Upper lobe of left lung (tissue), 6 donors: ENCODE data around the gene KIF25. TPM values are rescaled to one million over a fixed set of nuclear protein-coding genes. Genes with fewer than 3 reads are reported as not detected.

ENCODE experiments used
- ATAC-seq, 2 donors: fragments of 200-7000 bp; cut with Tn5 transposase; one replicate each; pipeline ENCODE4 v1.9.1; 2022; ENCODE audit warnings: mild to moderate bottlenecking in 2 of 2, moderate library complexity in 2 of 2; ENCODE audit not compliant: low FRiP score in 2 of 2
- DNase-seq, 2 donors: peaks; one replicate each; pipeline ENCODE4 v3.0.0-alpha.2; 2019 to 2020
- H3K27ac ChIP-seq, 4 donors: fragments of 200-600 bp; sonication (generic); one replicate each; pipeline ENCODE4 v1.5.1; 2016 to 2019
- H3K27me3 ChIP-seq, 4 donors: fragments of 200-600 bp; sonication (generic); one replicate each; pipeline ENCODE4 v1.5.1; 2017 to 2019
- H3K36me3 ChIP-seq, 4 donors: fragments of 200-600 bp; sonication (generic); one replicate each; pipeline ENCODE4 v1.5.1; 2016 to 2019
- H3K4me1 ChIP-seq, 4 donors: fragments of 200-600 bp; sonication (generic); one replicate each; pipeline ENCODE4 v1.5.1; 2018 to 2019
- H3K4me3 ChIP-seq, 4 donors: fragments of 200-600 bp; sonication (generic); one replicate each; pipeline ENCODE4 v1.5.1; 2017 to 2019; ENCODE audit warnings: mild to moderate bottlenecking in 2 of 4, moderate library complexity in 1 of 4
- H3K9me3 ChIP-seq, 4 donors: fragments of 200-600 bp; sonication (generic); one replicate each; pipeline ENCODE4 v1.5.1; 2018 to 2019
- CTCF ChIP-seq, 6 experiments: fragments of 450-650 bp in 4 of 6; fragments of 200-600 bp in 2 of 6; sonication (generic) in 2 of 6; IDR thresholded peaks; one replicate each; pipeline ENCODE4 v1.5.1; 2016 to 2019; ENCODE audit warnings: antibody characterized with exemption in 6 of 6
- EP300 ChIP-seq, 4 donors: sonication (generic); formaldehyde crosslinking; IDR thresholded peaks; one replicate each; pipeline ENCODE4 v1.5.1; 2017; ENCODE audit warnings: antibody characterized with exemption in 4 of 4, control low read depth in 2 of 4
- POLR2A ChIP-seq, 4 donors: fragments of 450-650 bp; IDR thresholded peaks; one replicate each; pipeline ENCODE4 v1.5.1; 2016 to 2017; ENCODE audit warnings: antibody characterized with exemption in 4 of 4, mild to moderate bottlenecking in 2 of 4
- POLR2AphosphoS5 ChIP-seq, 2 donors: sonication (generic); formaldehyde crosslinking; IDR thresholded peaks; one replicate each; pipeline ENCODE4 v1.5.1; 2017; ENCODE audit warnings: antibody characterized with exemption in 2 of 2
- WGBS, 2 donors: methylation state at CpG; one replicate each; pipeline ENCODE4 v1.1.5; 2017 to 2018; 5-methylcytosine and 5-hydroxymethylcytosine counted together
- total RNA-seq, 6 donors: library from RNA; depleted of rRNA in 4 of 6; stranded (reverse); fragments of >200 nt in 4 of 6; gene quantifications; one replicate each; pipeline versions ENCODE4 v1.1.0 to v1.2.1, GENCODE V29; 2016 to 2021
- donor health status: DM: no; HTN: no; CAD: no; lungs with moderate emphysema.
- donor health status: DM: no; HTN: yes; CAD: no; lungs with severe emphysema.

KIF25 gene
- total RNA-seq, 6 donors from 2014 or later, result 0.17 to 0.54 (median 0.30) TPM; not detected in 3

GRCh38 chr6:167995731-167996151, 1.7 kb upstream of the KIF25 start:
- H3K27ac ChIP-seq, result no peak overlapping the region
- H3K27me3 ChIP-seq, result no peaks in the 10 kb centered on the region
- TF ChIP-seq CTCF (IDR thresholded peaks at IDR 0.05) (no peak), POLR2AphosphoS5 (IDR thresholded peaks at IDR 0.05) (no peak), POLR2A (IDR thresholded peaks at IDR 0.05) (no peak)
- DNase-seq (peak in 1 of 2 donors; percentile 67), ATAC-seq (peak; percentile 14 to 38)
- WGBS, 2 donors, result 90 to 97% methylated on average over 22 of the region's 22 CpGs
- no peaks in the 10 kb centered on the region for H3K9me3 ChIP-seq
- no peak overlapping the region for H3K4me3 ChIP-seq
- peaks cover 0 to 3% (median 0%) of the 10 kb centered on the region in 4 donors for H3K4me1 ChIP-seq
- H3K36me3 ChIP-seq, result no peaks in the 10 kb centered on the region

- no peak for TF ChIP-seq EP300 (IDR thresholded peaks at IDR 0.05)
- TF ChIP-seq POLR2AphosphoS5 (IDR thresholded peaks at IDR 0.05), result no peak
- TF ChIP-seq POLR2A (IDR thresholded peaks at IDR 0.05), result no peak
- no peak for TF ChIP-seq CTCF (IDR thresholded peaks at IDR 0.05)
- Histone ChIP-seq H3K27me3 (no peaks in the 10 kb centered on the region), H3K27ac (no peak overlapping the region), H3K4me1 (peaks cover 0 to 3% (median 0%) of the 10 kb centered on the region in 4 donors), H3K4me3 (no peak overlapping the region), H3K36me3 (no peaks in the 10 kb centered on the region), H3K9me3 (no peaks in the 10 kb centered on the region)
- 76 to 92% methylated on average over 25 to 36 of the region's 43 CpGs for WGBS, 2 donors
- DNase-seq (peak in 1 of 2 donors; percentile 67), ATAC-seq (no peak)
Observed at GRCh38 chr6:167996424-167997199, 859 bp upstream of the KIF25 start.

- H3K27me3 ChIP-seq, result no peaks in the 10 kb centered on the region
- H3K27ac ChIP-seq, result no peak overlapping the region
- no peak for DNase-seq
- no peaks in the 10 kb centered on the region for H3K9me3 ChIP-seq
- no peaks in the 10 kb centered on the region for H3K36me3 ChIP-seq
- TF ChIP-seq EP300 (IDR thresholded peaks at IDR 0.05), result no peak
- TF ChIP-seq CTCF (IDR thresholded peaks at IDR 0.05), result no peak
- TF ChIP-seq POLR2A (IDR thresholded peaks at IDR 0.05), result no peak
- no peak for TF ChIP-seq POLR2AphosphoS5 (IDR thresholded peaks at IDR 0.05)
- WGBS, 2 donors, result 83 to 96% methylated on average over 5 of the region's 5 CpGs
- H3K4me3 ChIP-seq, result no peak overlapping the region
- no peaks in the 10 kb centered on the region for H3K4me1 ChIP-seq
- no peak for ATAC-seq
Observed at GRCh38 chr6:167998215-167998614, 744 bp downstream of the KIF25 start.

GRCh38 chr6:168000198-168001028, 2.9 kb downstream of the KIF25 start:
- H3K4me1 ChIP-seq, result no peaks in the 10 kb centered on the region
- TF ChIP-seq CTCF (IDR thresholded peaks at IDR 0.05) (no peak), POLR2AphosphoS5 (IDR thresholded peaks at IDR 0.05) (no peak), EP300 (IDR thresholded peaks at IDR 0.05) (no peak), POLR2A (IDR thresholded peaks at IDR 0.05) (no peak)
- no peaks in the 10 kb centered on the region for H3K9me3 ChIP-seq
- no peaks in the 10 kb centered on the region for H3K36me3 ChIP-seq
- DNase-seq (no peak), ATAC-seq (no peak)
- no peaks in the 10 kb centered on the region for H3K27me3 ChIP-seq
- no peak overlapping the region for H3K4me3 ChIP-seq
- 75 to 78% methylated on average over 12 to 13 of the region's 13 CpGs for WGBS, 2 donors
- H3K27ac ChIP-seq, result no peak overlapping the region
